Measurements from ENCODE around the gene IFITM1.
A peak's percentile ranks its signal among the peaks of the same experiment; 100 is the strongest.
"Not testable (repeated sequence)": the region's sequence is repeated elsewhere in the genome, so short reads cannot be mapped to it uniquely, and the experiment has no call there.

The IFITM1 gene

DNA sequence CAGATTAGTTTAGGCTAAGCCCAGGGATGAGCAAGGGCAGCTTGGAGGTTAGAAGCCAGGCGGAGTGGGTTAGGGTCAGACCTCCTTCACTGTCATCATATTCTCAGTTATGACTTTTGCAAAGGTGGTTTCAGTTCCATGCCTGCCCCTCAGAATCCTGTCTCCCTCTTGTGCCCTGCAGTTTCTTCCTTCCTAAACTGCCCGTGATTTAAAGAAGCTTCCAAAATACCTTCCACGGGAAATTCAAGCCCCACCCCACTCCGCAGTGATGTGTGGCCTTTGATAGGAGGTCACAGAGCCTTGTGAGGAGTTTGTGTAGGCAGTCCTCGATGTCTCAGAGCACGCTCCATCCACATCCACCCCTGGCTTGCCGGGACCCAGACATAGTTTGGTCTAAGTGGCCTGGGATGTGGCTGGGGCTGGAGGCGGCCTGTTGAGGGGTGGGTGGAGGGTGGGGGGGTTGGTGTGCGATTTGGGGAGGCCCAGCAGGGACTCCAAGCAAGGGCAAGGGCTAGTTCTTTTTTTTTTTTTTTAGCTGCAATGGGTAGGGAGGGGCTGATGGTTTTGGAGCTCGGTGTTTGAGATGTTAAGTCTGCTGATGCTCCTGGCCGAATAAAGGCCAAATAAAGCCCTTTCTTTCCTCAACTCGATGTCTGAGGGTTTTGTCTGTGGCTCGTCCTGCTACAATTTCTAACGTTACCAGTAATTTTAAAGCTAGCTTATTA lies 1.6 kb upstream of the IFITM1 start:
- Histone ChIP-seq H4K20me1 (ENCODE audit: insufficient read depth, low read length) (peaks cover 19% of the 10 kb centered on the region), H3K27me3 (ENCODE audit: insufficient read depth, low read length, poor library complexity) (no peaks in the 10 kb centered on the region), H3K9me3 (ENCODE audit: insufficient read depth, low read length, severe bottlenecking) (no peaks in the 10 kb centered on the region), H3K36me3 (ENCODE audit: insufficient read depth, low read length) (peaks cover 25% of the 10 kb centered on the region), H3K4me3 (ENCODE audit: low read depth in 1 of 2, low read length in 2 of 2) (no peak overlapping the region), H3K4me2 (ENCODE audit: insufficient read depth, low read length) (peak overlapping the region; percentile 88), H3K4me1 (ENCODE audit: insufficient read depth, low read length) (peaks cover 61% of the 10 kb centered on the region), H3K79me2 (ENCODE audit: insufficient read depth, low read length) (peaks cover 47% of the 10 kb centered on the region), H3K9ac (ENCODE audit: low read depth, low read length) (peak overlapping the region; percentile 72), H3K27ac (ENCODE audit: low read length) (peak overlapping the region; percentile 83), H2AFZ (ENCODE audit: low read depth, low read length) (no peak overlapping the region)
- TF ChIP-seq EZH2 (IDR thresholded peaks at IDR 0.05; ENCODE audit: borderline replicate concordance, low read depth, low read length, severe bottlenecking): no peak
- TF ChIP-seq, protein P1, sequence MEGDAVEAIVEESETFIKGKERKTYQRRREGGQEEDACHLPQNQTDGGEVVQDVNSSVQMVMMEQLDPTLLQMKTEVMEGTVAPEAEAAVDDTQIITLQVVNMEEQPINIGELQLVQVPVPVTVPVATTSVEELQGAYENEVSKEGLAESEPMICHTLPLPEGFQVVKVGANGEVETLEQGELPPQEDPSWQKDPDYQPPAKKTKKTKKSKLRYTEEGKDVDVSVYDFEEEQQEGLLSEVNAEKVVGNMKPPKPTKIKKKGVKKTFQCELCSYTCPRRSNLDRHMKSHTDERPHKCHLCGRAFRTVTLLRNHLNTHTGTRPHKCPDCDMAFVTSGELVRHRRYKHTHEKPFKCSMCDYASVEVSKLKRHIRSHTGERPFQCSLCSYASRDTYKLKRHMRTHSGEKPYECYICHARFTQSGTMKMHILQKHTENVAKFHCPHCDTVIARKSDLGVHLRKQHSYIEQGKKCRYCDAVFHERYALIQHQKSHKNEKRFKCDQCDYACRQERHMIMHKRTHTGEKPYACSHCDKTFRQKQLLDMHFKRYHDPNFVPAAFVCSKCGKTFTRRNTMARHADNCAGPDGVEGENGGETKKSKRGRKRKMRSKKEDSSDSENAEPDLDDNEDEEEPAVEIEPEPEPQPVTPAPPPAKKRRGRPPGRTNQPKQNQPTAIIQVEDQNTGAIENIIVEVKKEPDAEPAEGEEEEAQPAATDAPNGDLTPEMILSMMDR (IDR thresholded peaks at IDR 0.05; ENCODE audit: borderline replicate concordance, extremely low read depth, low read length, poor library complexity, severe bottlenecking): no peak
- DNase-seq (no peak), ATAC-seq (ENCODE audit: insufficient read depth, low read depth) (no peak)

DNA sequence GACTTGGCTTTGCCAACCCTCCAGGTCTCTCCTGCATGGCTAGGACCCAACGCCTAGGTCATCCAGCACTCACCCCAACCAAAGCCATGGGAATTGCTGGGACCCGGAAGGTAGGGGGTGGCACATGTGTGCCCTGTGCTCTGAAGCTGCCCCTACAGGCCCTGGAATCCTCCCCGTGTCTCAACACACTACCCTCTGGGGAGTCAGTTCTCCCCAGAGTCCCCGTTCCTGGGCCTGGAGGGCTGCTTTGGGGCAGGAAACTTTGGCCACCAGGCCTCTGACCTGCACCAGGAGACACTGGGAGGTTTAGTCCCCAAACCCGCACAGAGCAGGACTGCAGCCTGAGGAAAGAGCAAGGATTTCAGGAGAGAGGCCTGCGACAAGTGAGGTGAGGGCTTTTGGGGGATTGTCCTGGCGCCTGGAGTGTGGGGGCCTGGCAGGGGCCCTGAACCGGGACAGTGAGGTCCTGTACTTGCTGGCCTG lies 495 bp upstream of the IFITM1 start:
- H2AFZ ChIP-seq (ENCODE audit: low read depth, low read length): peak overlapping the region; percentile 57
- peaks cover 51% of the 10 kb centered on the region for H3K79me2 ChIP-seq (ENCODE audit: insufficient read depth, low read length)
- peaks cover 19% of the 10 kb centered on the region for H4K20me1 ChIP-seq (ENCODE audit: insufficient read depth, low read length)
- DNase-seq: no peak
- TF ChIP-seq, protein P1 (IDR thresholded peaks at IDR 0.05; ENCODE audit: borderline replicate concordance, extremely low read depth, low read length, poor library complexity, severe bottlenecking): no peak
- TF ChIP-seq EZH2 (IDR thresholded peaks at IDR 0.05; ENCODE audit: borderline replicate concordance, low read depth, low read length, severe bottlenecking): no peak
- H3K9ac ChIP-seq (ENCODE audit: low read depth, low read length): peak overlapping the region; percentile 72
- ATAC-seq (ENCODE audit: insufficient read depth, low read depth): no peak; the same call in 2 of the 3 replicates
- H3K4me3 ChIP-seq (ENCODE audit: low read depth in 1 of 2, low read length in 2 of 2): peak overlapping the region; percentile 44 to 64; a peak in 3 of 4 replicates
- H3K4me1 ChIP-seq (ENCODE audit: insufficient read depth, low read length): peaks cover 67% of the 10 kb centered on the region
- H3K27ac ChIP-seq (ENCODE audit: low read length): peak overlapping the region; percentile 83
- H3K4me2 ChIP-seq (ENCODE audit: insufficient read depth, low read length): peak overlapping the region; percentile 88
- no peaks in the 10 kb centered on the region for H3K9me3 ChIP-seq (ENCODE audit: insufficient read depth, low read length, severe bottlenecking)
- H3K27me3 ChIP-seq (ENCODE audit: insufficient read depth, low read length, poor library complexity): no peaks in the 10 kb centered on the region
- H3K36me3 ChIP-seq (ENCODE audit: insufficient read depth, low read length): peaks cover 25% of the 10 kb centered on the region

DNA sequence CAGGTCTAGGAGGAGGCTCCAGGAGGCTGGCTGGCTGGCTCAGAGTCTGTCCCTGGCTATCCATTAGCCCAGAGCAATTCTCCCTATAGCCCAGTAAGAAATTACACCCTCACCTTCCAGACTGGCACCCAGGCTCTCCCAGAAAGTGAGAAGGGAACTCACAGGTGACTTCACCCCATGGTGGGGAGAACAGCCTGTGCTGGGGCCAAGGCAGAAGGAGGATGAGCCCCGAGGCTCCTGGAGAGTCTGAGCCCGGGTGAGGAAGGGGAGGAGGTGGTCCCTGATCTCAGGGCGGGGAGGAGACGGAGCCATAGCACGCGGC lies 675 bp downstream of the IFITM1 start:
- H3K79me2 ChIP-seq (ENCODE audit: insufficient read depth, low read length): peaks cover 50% of the 10 kb centered on the region
- H3K9ac ChIP-seq (ENCODE audit: low read depth, low read length): peak overlapping the region; percentile 72
- not testable (repeated sequence) for H3K9me3 ChIP-seq (ENCODE audit: insufficient read depth, low read length, severe bottlenecking); DNase-seq; H2AFZ ChIP-seq (ENCODE audit: low read depth, low read length); H3K27me3 ChIP-seq (ENCODE audit: insufficient read depth, low read length, poor library complexity)
- H3K27ac ChIP-seq (ENCODE audit: low read length): peak overlapping the region; percentile 83
- peak overlapping the region; percentile 44 to 64; a peak in 3 of 4 replicates for H3K4me3 ChIP-seq (ENCODE audit: low read depth in 1 of 2, low read length in 2 of 2)
- H3K4me1 ChIP-seq (ENCODE audit: insufficient read depth, low read length): peaks cover 67% of the 10 kb centered on the region
- peak; percentile 3; the same call in 1 of the 3 replicates for ATAC-seq (ENCODE audit: insufficient read depth, low read depth)
- H4K20me1 ChIP-seq (ENCODE audit: insufficient read depth, low read length): peaks cover 19% of the 10 kb centered on the region
- H3K4me2 ChIP-seq (ENCODE audit: insufficient read depth, low read length): peak overlapping the region; percentile 88
- peaks cover 25% of the 10 kb centered on the region for H3K36me3 ChIP-seq (ENCODE audit: insufficient read depth, low read length)

DNA sequence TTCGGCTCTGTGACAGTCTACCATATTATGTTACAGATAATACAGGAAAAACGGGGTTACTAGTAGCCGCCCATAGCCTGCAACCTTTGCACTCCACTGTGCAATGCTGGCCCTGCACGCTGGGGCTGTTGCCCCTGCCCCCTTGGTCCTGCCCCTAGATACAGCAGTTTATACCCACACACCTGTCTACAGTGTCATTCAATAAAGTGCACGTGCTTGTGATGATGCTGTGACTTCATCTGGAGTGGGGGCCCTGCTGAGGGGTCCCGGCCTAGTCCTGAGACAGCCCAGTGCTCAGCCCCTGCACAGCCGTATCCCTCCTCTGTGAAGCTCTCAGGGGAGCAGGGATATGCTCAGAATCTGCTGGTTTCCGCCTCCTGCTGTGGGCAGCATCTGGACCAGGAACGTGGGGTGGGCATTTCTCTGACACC lies 1.2 kb downstream of the IFITM1 start:
- H3K4me3 ChIP-seq (ENCODE audit: low read depth in 1 of 2, low read length in 2 of 2): peak overlapping the region; percentile 44 to 64
- peak overlapping the region; percentile 83 for H3K27ac ChIP-seq (ENCODE audit: low read length)
- H3K4me1 ChIP-seq (ENCODE audit: insufficient read depth, low read length): peaks cover 65% of the 10 kb centered on the region
- peaks cover 19% of the 10 kb centered on the region for H4K20me1 ChIP-seq (ENCODE audit: insufficient read depth, low read length)
- H3K27me3 ChIP-seq (ENCODE audit: insufficient read depth, low read length, poor library complexity): no peaks in the 10 kb centered on the region
- H3K79me2 ChIP-seq (ENCODE audit: insufficient read depth, low read length): peaks cover 47% of the 10 kb centered on the region
- ATAC-seq (ENCODE audit: insufficient read depth, low read depth) (peak; percentile 1; the same call in 1 of the 3 replicates), DNase-seq (peak; percentile 47)
- H2AFZ ChIP-seq (ENCODE audit: low read depth, low read length): no peak overlapping the region
- H3K4me2 ChIP-seq (ENCODE audit: insufficient read depth, low read length): peak overlapping the region; percentile 88
- H3K36me3 ChIP-seq (ENCODE audit: insufficient read depth, low read length): peaks cover 25% of the 10 kb centered on the region
- TF ChIP-seq, protein P1 (IDR thresholded peaks at IDR 0.05; ENCODE audit: borderline replicate concordance, extremely low read depth, low read length, poor library complexity, severe bottlenecking): no peak
- no peak for TF ChIP-seq EZH2 (IDR thresholded peaks at IDR 0.05; ENCODE audit: borderline replicate concordance, low read depth, low read length, severe bottlenecking)
- no peaks in the 10 kb centered on the region for H3K9me3 ChIP-seq (ENCODE audit: insufficient read depth, low read length, severe bottlenecking)
- H3K9ac ChIP-seq (ENCODE audit: low read depth, low read length): peak overlapping the region; percentile 72

All from DND-41 (cell line).